CD4-positive, CD25-positive, alpha-beta regulatory T cell (primary cell): Measurements from ENCODE around the gene CDC42EP1. TPM values are rescaled to one million over a fixed set of nuclear protein-coding genes. Genes with fewer than 3 reads are reported as not detected.
"Not testable (repeated sequence)": the region's sequence is repeated elsewhere in the genome, so short reads cannot be mapped to it uniquely, and the experiment has no call there.

Source experiments
- ATAC-seq, 2 donors: fragments of 150-1000 bp; cut with Tn5 transposase; one replicate each; pipeline ENCODE4 v1.10.0; 2021; ENCODE audit warnings: low read depth in 2 of 2, moderate number of reproducible peaks in 2 of 2, moderate library complexity in 1 of 2
- DNase-seq, 3 donors: peaks; one replicate each; pipeline versions ENCODE4 v3.0.0 to v3.0.0-alpha.2; 2012 to 2022; ENCODE audit warnings: mixed read lengths in 1 of 3
- H3K27ac ChIP-seq: one replicate; pipeline ENCODE4 v1.7.0; 2013; ENCODE audit warnings: mild to moderate bottlenecking, low read length; ENCODE audit not compliant: insufficient read depth, poor library complexity, severe bottlenecking
- H3K27me3 ChIP-seq: one replicate; pipeline ENCODE4 v1.7.0; 2013; ENCODE audit warnings: low read length; ENCODE audit not compliant: control insufficient read depth, insufficient read depth
- H3K36me3 ChIP-seq: one replicate; pipeline ENCODE4 v1.7.0; 2013; ENCODE audit warnings: mild to moderate bottlenecking, low read length, moderate library complexity; ENCODE audit not compliant: control insufficient read depth, insufficient read depth
- H3K4me1 ChIP-seq: 2 replicates; pipeline ENCODE4 v1.7.0; 2013; ENCODE audit warnings: mild to moderate bottlenecking, low read length; ENCODE audit not compliant: insufficient read depth, control insufficient read depth, poor library complexity, severe bottlenecking
- H3K4me3 ChIP-seq: one replicate; pipeline ENCODE4 v1.7.0; 2013; ENCODE audit warnings: low read depth, mild to moderate bottlenecking, low read length, moderate library complexity
- H3K9me3 ChIP-seq, 2 experiments: 1 replicate in 1 of 2; 2 replicates in 1 of 2; pipeline ENCODE4 v1.7.0; 2013; ENCODE audit warnings: low read length in 2 of 2, mild to moderate bottlenecking in 1 of 2, moderate library complexity in 1 of 2; ENCODE audit not compliant: control insufficient read depth in 2 of 2
- H3K27ac Mint-ChIP-seq, 3 donors: one replicate each; pipeline ENCODE4 v1.8.0; 2020 to 2022; ENCODE audit warnings: mild to moderate bottlenecking in 3 of 3, mixed read lengths in 3 of 3, moderate library complexity in 2 of 3
- H3K27me3 Mint-ChIP-seq: one replicate; pipeline ENCODE4 v1.8.0; 2022; ENCODE audit warnings: mild to moderate bottlenecking, mixed read lengths
- H3K36me3 Mint-ChIP-seq: one replicate; pipeline ENCODE4 v1.8.0; 2020; ENCODE audit warnings: mixed read lengths
- H3K4me1 Mint-ChIP-seq, 4 donors: one replicate each; pipeline ENCODE4 v1.8.0; 2020 to 2022; ENCODE audit warnings: mixed read lengths in 4 of 4, mild to moderate bottlenecking in 1 of 4
- H3K4me3 Mint-ChIP-seq, 4 donors: one replicate each; pipeline ENCODE4 v1.8.0; 2020 to 2022; ENCODE audit warnings: mild to moderate bottlenecking in 4 of 4, mixed read lengths in 4 of 4, moderate library complexity in 3 of 4
- H3K9me3 Mint-ChIP-seq, 7 donors: one replicate each; pipeline ENCODE4 v1.8.0; 2020 to 2022; ENCODE audit warnings: mixed read lengths in 7 of 7, mild to moderate bottlenecking in 3 of 7, moderate library complexity in 2 of 7
- polyA plus RNA-seq, 4 donors: library from polyadenylated mRNA; unstranded; fragments of 300-500 nt; fragmentation: Illumina TruSeq; gene quantifications; one replicate each; pipeline ENCODE4 v1.2.3, GENCODE V29; 2021
- total RNA-seq: library from RNA; stranded (reverse); gene quantifications from one replicate; pipeline ENCODE4 v1.2.3, GENCODE V29; 2022

Gene CDC42EP1
- total and polyA plus RNA-seq, 5 donors from 2014 or later: not detected

DNA sequence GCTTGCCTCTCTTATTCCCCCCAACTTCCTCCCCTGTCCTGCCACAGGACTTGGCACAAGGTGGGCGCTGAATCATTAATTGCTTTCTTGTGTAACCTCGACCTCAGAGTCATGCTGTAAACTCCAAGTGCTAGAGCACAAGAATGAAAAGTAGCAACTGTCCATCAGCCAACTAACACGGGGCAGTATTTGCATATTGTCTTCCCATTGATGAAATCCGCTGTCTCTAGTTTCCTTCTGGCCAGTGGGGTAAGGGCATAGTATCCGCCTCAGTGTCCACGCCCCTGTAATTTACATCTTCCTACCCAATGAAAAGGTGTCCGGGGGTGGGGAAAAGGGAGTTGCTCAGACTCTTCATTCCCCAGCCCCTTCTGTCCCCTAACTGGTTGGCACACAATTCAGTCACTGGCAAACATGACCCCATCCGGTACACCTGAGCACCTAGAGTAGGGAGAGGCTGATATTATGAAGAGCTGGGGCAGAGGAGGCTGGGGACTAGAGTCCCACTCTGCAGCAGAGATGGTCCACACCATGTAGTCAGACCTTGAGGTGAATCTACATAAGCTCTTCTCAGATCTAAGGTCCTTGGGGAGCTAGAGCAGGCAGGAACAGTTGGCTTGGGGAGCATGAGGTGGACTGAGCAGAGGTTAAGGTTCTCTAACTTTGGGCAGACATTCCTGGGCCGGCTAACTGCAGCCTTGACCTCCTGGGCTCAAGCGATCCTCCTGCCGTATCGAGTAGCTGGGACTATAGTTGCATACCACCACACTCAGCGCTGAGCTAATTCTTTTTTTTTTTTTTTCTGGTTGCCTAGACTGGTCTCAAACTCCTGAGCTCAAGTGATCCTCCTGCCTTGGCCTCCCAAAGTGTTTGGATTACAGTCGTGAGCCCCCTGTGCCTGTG is 41.5 kb downstream of the CDC42EP1 start:
- Mint-ChIP-seq H3K4me3 (peak overlapping the region in 1 of 4 donors; percentile 23), H3K9me3 (peaks cover 0 to 2% (median 0%) of the 10 kb centered on the region in 7 donors), H3K36me3 (no peaks in the 10 kb centered on the region), H3K4me1 (peaks cover 5 to 39% (median 27%) of the 10 kb centered on the region in 4 donors), H3K27me3 (peaks cover 11% of the 10 kb centered on the region), H3K27ac (peak overlapping the region in 2 of 3 donors; percentile 49 to 60)
- H3K9me3 ChIP-seq: no peaks in the 10 kb centered on the region
- no peak for ATAC-seq
- DNase-seq: no peak
- H3K27me3 ChIP-seq: no peaks in the 10 kb centered on the region
- H3K4me3 ChIP-seq: no peak overlapping the region
- H3K36me3 ChIP-seq: no peaks in the 10 kb centered on the region
- peaks cover 21% of the 10 kb centered on the region for H3K4me1 ChIP-seq
- no peak overlapping the region for H3K27ac ChIP-seq

DNA sequence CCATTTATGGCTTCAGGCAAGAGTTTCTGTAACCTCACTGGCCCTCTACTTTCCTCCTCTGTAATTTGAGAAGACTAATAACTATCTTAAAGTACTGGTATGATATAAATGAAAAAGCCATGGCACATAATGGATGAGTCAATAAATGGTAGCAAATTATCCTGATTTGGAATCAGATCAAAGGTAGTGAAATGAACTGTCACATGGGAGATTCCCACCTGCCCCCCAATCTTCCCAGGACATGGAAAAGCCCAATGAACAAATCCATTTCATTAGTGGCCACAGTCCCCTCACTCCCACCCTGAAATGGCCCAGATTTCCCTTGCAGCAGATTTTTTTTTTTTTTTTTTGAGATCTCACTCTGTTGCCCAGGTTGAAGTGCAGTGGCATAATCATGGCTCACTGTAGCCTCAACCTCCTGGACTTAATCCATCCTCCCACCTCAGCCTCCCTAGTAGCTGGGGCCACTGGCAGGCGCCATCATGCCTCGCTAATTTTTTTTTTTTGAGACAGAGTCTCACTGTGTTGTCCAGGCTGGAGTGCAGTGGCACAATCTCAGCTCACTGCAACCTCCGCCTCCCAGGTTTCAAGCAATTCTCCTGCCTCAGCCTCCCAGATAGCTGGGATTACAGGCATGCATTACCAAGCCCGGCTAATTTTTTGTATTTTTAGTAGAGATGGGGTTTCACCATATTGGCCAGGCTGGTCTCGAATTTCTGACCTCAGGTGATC is 42.4 kb downstream of the CDC42EP1 start:
- not testable (repeated sequence) for H3K4me3 ChIP-seq, H3K9me3 Mint-ChIP-seq, H3K36me3 Mint-ChIP-seq, H3K27ac Mint-ChIP-seq, H3K27ac ChIP-seq, H3K27me3 ChIP-seq, DNase-seq, H3K36me3 ChIP-seq, H3K9me3 ChIP-seq, H3K27me3 Mint-ChIP-seq, ATAC-seq
- H3K4me1 Mint-ChIP-seq: peaks cover 5 to 48% (median 31%) of the 10 kb centered on the region in 4 donors
- peak overlapping the region in 1 of 4 donors; percentile 23 for H3K4me3 Mint-ChIP-seq
- peaks cover 30% of the 10 kb centered on the region for H3K4me1 ChIP-seq

DNA sequence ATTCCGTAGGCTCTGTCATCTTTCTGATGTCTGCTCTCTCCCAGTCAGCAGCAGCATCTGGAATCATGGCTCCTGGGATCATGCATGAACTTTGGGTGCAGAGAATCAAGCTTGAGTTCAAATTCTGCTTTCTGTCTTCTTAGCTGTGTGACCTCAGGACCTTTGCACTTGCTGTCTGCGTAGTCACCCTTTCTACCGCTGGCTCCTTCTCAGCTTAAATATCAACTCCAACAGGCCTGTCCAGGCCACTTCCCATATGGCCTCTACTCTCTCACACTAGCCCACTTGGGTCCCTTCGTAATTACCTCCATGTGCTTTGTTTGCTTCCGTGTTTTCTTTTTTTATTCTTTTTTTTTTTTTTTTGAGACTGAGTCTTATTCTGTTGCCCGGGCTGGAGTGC is 43.8 kb downstream of the CDC42EP1 start:
- peak overlapping the region in 3 of 4 donors; percentile 41 to 60 (median 44) for H3K4me3 Mint-ChIP-seq
- peaks cover 5 to 58% (median 38%) of the 10 kb centered on the region in 4 donors for H3K4me1 Mint-ChIP-seq
- DNase-seq (no peak), ATAC-seq (no peak)
- peaks cover 16% of the 10 kb centered on the region for H3K27me3 Mint-ChIP-seq
- no peaks in the 10 kb centered on the region for H3K9me3 ChIP-seq
- H3K4me3 ChIP-seq: no peak overlapping the region
- no peaks in the 10 kb centered on the region for H3K36me3 ChIP-seq
- H3K27ac Mint-ChIP-seq: peak overlapping the region in 1 of 3 donors; percentile 64
- no peaks in the 10 kb centered on the region for H3K27me3 ChIP-seq
- H3K36me3 Mint-ChIP-seq: no peaks in the 10 kb centered on the region
- no peak overlapping the region for H3K27ac ChIP-seq
- peaks cover 34% of the 10 kb centered on the region for H3K4me1 ChIP-seq
- peaks cover 0 to 3% (median 0%) of the 10 kb centered on the region in 7 donors for H3K9me3 Mint-ChIP-seq

DNA sequence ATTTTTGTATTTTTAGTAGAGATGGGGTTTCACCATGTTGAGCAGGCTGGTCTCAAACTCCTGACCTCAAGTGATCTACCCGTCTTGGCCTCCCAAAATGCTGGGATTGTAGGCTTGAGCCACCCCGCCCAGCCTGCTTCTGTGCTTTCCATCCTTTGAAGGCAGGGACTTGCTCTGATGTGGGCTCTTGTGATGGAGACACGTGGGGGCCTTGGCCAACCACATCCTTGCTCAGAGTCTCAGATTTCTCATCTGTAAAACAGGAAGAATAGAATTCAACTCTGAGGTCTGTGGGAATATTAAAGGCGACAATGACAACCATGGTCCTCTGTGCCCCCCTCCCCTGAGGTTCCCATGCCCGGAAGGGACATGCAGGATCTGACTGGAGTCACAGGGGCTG is 44.6 kb downstream of the CDC42EP1 start:
- peak; percentile 46 to 79 (median 73) for DNase-seq
- Mint-ChIP-seq H3K27ac (peak overlapping the region; percentile 58 to 80 (median 59)), H3K27me3 (peaks cover 16% of the 10 kb centered on the region), H3K4me3 (peak overlapping the region; percentile 33 to 81 (median 70)), H3K9me3 (peaks cover 0 to 3% (median 0%) of the 10 kb centered on the region in 7 donors), H3K4me1 (peaks cover 5 to 66% (median 43%) of the 10 kb centered on the region in 4 donors), H3K36me3 (no peaks in the 10 kb centered on the region)
- ATAC-seq: peak in 1 of 2 donors; percentile 13
- Histone ChIP-seq H3K9me3 (no peaks in the 10 kb centered on the region), H3K36me3 (no peaks in the 10 kb centered on the region), H3K27ac (peak overlapping the region; percentile 48), H3K27me3 (no peaks in the 10 kb centered on the region), H3K4me1 (peaks cover 42% of the 10 kb centered on the region), H3K4me3 (peak overlapping the region; percentile 15)

DNA sequence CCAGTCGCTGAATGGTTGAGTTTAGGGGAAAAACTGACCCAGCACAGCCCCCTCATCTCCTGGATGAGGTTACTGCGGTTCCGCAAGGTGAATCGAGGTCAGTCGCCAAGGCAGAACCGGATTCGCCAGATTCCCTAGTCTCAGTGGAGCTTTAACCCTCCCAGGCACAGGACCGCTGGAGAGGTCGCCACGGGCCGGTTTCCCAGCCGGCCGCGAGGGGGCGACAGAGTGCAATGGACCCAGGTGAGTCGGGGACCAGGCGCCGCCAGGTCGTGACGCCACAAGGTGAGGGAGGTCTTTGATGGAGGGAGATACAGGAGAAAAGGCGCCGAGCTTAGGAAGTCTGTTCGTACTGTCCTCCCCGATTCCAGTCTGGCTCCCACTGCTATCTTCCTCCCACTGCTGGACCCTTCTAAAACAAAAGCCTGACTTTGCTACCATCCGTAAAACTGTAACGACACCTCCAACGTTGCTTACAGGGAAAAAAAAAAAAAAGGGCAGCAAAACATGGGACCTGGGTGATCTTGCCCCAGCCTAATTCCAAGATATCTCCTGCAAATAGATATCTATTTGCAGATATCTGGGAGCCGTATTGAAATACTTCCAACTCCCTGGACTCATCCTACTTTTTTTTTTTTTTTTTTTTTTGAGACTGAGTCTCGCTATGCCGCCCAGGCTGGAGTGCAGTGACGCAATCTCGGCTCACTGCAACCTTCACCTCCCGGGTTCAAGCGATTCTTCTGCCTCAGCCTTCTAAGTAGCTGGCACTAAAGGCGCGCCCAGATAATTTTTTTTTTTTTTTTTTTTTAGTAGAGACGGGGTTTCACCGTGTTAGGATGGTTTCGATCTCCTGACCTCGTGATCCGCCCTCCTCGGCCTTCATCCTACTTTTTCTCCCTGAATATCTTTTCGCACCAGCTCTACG is 47.0 kb downstream of the CDC42EP1 start:
- Mint-ChIP-seq H3K4me3 (peak overlapping the region; percentile 81 to 98 (median 87)), H3K27ac (peak overlapping the region; percentile 95 to 98 (median 95)), H3K9me3 (peaks cover 0 to 3% (median 0%) of the 10 kb centered on the region in 7 donors), H3K4me1 (peaks cover 5 to 70% (median 47%) of the 10 kb centered on the region in 4 donors), H3K36me3 (no peaks in the 10 kb centered on the region), H3K27me3 (peaks cover 12% of the 10 kb centered on the region)
- Histone ChIP-seq H3K9me3 (no peaks in the 10 kb centered on the region), H3K27ac (peak overlapping the region; percentile 97), H3K4me1 (peaks cover 55% of the 10 kb centered on the region), H3K4me3 (peak overlapping the region; percentile 75), H3K27me3 (no peaks in the 10 kb centered on the region), H3K36me3 (no peaks in the 10 kb centered on the region)
- DNase-seq (peak; percentile 83 to 89 (median 88)), ATAC-seq (peak; percentile 9 to 16)

DNA sequence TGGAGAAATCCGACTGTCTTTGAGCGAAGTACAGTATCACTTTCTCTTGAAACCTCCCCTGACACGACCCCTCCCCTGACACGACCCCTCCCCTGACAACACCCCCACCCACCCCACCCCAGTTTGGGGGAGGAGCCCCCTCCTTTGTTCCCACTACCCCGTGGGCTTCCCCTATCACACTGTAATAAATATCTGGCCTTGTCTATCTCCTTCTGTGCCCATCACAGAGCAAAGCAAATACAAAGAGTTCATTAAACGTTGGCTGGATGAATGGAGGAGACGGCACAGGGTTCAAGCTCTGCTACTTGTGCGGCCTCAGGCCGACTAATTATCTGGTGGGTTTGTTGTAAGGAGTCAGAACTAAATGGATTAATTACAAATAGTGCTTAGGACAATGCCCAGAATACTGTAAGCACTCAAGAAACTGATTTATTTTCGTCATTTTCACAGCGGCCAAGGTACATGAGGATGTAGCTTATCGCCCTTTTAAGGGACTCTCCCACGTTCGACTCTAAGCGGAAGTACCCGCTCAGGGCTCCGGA is 47.7 kb downstream of the CDC42EP1 start:
- Mint-ChIP-seq H3K27me3 (peaks cover 7% of the 10 kb centered on the region), H3K4me3 (peak overlapping the region; percentile 85 to 98 (median 93)), H3K9me3 (peaks cover 0 to 3% (median 0%) of the 10 kb centered on the region in 7 donors), H3K27ac (peak overlapping the region; percentile 95 to 98 (median 95)), H3K36me3 (no peaks in the 10 kb centered on the region), H3K4me1 (peaks cover 5 to 67% (median 43%) of the 10 kb centered on the region in 4 donors)
- no peaks in the 10 kb centered on the region for H3K27me3 ChIP-seq
- H3K27ac ChIP-seq: peak overlapping the region; percentile 97
- DNase-seq: no peak
- H3K36me3 ChIP-seq: no peaks in the 10 kb centered on the region
- no peaks in the 10 kb centered on the region for H3K9me3 ChIP-seq
- peak overlapping the region; percentile 69 for H3K4me3 ChIP-seq
- peaks cover 55% of the 10 kb centered on the region for H3K4me1 ChIP-seq
- no peak for ATAC-seq
